PC-9 (cell line): ENCODE measurements around the gene FAF1.

ENCODE experiments used
- EZH2 ChIP-seq: fragments of 200-600 bp; sonication (generic); IDR thresholded peaks from 2 replicates; pipeline ENCODE4 v1.8.0; 2017; ENCODE audit warnings: antibody characterized with exemption, low read depth
- TF ChIP-seq, protein P1 (sequence below): fragments of 200-600 bp; sonication (generic); conservative IDR thresholded peaks from 2 replicates; pipeline ENCODE4 v1.6.1; 2017; ENCODE audit warnings: mixed run types, antibody characterized with exemption, mild to moderate bottlenecking, moderate library complexity

DNA sequence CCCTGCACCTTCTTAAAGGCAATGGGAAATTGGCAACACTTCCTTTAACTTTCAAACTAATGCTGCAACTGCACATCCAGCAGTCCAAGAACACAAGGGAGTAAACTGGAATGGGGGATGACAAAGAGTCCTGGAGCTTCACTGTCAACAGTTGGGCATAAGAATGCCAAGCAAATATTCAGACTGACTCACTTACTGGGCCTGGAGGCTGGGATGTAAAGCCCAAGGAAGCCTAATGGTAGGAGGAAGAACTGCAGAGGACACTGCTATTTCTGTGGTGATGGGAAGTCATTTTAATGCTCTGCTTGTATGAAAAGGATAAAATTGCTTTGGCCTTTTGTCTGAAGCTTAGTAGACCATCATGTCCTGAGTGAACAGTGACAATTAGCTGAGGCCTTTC is 521.1 kb downstream of the FAF1 start:
- TF ChIP-seq, protein P1, sequence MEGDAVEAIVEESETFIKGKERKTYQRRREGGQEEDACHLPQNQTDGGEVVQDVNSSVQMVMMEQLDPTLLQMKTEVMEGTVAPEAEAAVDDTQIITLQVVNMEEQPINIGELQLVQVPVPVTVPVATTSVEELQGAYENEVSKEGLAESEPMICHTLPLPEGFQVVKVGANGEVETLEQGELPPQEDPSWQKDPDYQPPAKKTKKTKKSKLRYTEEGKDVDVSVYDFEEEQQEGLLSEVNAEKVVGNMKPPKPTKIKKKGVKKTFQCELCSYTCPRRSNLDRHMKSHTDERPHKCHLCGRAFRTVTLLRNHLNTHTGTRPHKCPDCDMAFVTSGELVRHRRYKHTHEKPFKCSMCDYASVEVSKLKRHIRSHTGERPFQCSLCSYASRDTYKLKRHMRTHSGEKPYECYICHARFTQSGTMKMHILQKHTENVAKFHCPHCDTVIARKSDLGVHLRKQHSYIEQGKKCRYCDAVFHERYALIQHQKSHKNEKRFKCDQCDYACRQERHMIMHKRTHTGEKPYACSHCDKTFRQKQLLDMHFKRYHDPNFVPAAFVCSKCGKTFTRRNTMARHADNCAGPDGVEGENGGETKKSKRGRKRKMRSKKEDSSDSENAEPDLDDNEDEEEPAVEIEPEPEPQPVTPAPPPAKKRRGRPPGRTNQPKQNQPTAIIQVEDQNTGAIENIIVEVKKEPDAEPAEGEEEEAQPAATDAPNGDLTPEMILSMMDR, result no peak
- TF ChIP-seq EZH2, result no peak
